ENCODE measurements around the gene OR8G1. TPM values are rescaled to one million over a fixed set of nuclear protein-coding genes. Genes with fewer than 3 reads are reported as not detected.
"Not testable (repeated sequence)": the region's sequence is repeated elsewhere in the genome, so short reads cannot be mapped to it uniquely, and the experiment has no call there.

The OR8G1 gene
- total RNA-seq, 1 experiment from 2014 or later = not detected

DNA sequence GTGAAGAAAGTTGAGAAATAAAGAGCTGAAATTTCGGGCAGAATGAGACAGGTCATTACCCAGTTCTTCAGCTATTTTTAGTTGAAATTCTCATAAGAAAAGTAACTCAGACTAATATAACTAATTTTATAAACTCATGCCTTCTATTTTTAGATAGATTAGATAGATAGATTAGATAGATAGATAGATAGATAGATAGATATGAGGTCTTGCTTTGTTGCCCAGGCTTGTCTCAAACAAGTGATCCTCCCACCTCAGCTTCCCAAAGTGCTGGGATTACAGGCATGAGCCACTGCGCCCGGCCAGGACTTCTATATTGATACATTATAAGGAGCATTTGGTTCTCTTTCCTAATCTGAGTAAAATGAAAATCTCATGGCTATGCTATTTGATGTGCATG, 26.9 kb upstream of the OR8G1 start:
- Histone ChIP-seq H3K36me3 (ENCODE audit: control insufficient read depth, insufficient read depth, low read length) (no peaks in the 10 kb centered on the region), H3K4me3 (ENCODE audit: low read depth, low read length) (no peak overlapping the region), H3K4me1 (no peaks in the 10 kb centered on the region), H3K9me3 (no peaks in the 10 kb centered on the region; the same call in 1 of the 2 replicates), H3K27me3 (replicated peaks; ENCODE audit: control insufficient read depth, insufficient read depth, low read length) (no peaks in the 10 kb centered on the region; the same call in 1 of the 2 replicates)
- ChIA-PET POLR2A (no interaction called here), CTCF (no interaction called here)
- peaks cover 21% of the 10 kb centered on the region for H3K27me3 Mint-ChIP-seq (ENCODE audit: insufficient read depth, unreplicated experiment)
- BruUV-seq (replicated peaks) = no TSS peak
- H3K9me3 Mint-ChIP-seq (ENCODE audit: unreplicated experiment) = no peaks in the 10 kb centered on the region
- no peak for DNase-seq
- H3K36me3 Mint-ChIP-seq (ENCODE audit: insufficient read depth, unreplicated experiment) = no peaks in the 10 kb centered on the region
- intact Hi-C loops (cut with micrococcal nuclease; ENCODE audit: unreplicated experiment) = no loop called here
- no peaks in the 10 kb centered on the region for H3K4me1 Mint-ChIP-seq (ENCODE audit: low read depth, unreplicated experiment)
- no peak for TF ChIP-seq CTCF (IDR thresholded peaks at IDR 0.05; ENCODE audit: insufficient read depth in 1 of 2, low read depth in 1 of 2, low read length in 1 of 2, severe bottlenecking in 1 of 2, unreplicated experiment in 1 of 2)
- no peak overlapping the region for H3K4me3 Mint-ChIP-seq (ENCODE audit: unreplicated experiment)
- no peak overlapping the region for H3K27ac Mint-ChIP-seq (ENCODE audit: unreplicated experiment)

DNA sequence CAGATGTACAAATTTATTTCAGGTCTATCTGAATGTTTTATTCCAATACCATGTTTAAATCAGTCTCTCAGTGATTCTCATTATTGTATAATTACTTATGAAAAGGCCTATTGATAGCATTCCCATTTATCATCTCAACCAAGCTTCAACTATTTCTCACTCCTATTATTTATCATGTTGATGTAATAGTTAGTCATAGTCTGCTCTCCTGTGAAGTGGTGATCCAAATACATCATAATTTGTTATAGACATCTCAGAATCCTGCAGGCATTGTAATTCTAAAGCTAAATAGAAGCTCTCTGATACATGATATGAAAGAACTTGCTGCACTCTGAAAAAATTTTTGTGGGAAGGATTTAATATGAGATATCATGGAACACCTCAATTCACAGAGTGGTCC, 21.8 kb upstream of the OR8G1 start:
- no peaks in the 10 kb centered on the region for H3K27me3 ChIP-seq (replicated peaks; ENCODE audit: control insufficient read depth, insufficient read depth, low read length)
- no peak overlapping the region for H3K27ac Mint-ChIP-seq (ENCODE audit: unreplicated experiment)
- H3K4me3 Mint-ChIP-seq (ENCODE audit: unreplicated experiment) = no peak overlapping the region
- no TSS peak for BruUV-seq (replicated peaks)
- no peak for DNase-seq
- no peaks in the 10 kb centered on the region for H3K36me3 ChIP-seq (ENCODE audit: control insufficient read depth, insufficient read depth, low read length)
- no peaks in the 10 kb centered on the region for H3K9me3 Mint-ChIP-seq (ENCODE audit: unreplicated experiment)
- ChIA-PET CTCF (no interaction called here), POLR2A (no interaction called here)
- H3K4me1 Mint-ChIP-seq (ENCODE audit: low read depth, unreplicated experiment) = no peaks in the 10 kb centered on the region
- H3K4me1 ChIP-seq = no peaks in the 10 kb centered on the region
- H3K9me3 ChIP-seq = no peaks in the 10 kb centered on the region
- no peak overlapping the region for H3K4me3 ChIP-seq (ENCODE audit: low read depth, low read length)
- TF ChIP-seq CTCF (IDR thresholded peaks at IDR 0.05; ENCODE audit: insufficient read depth in 1 of 2, low read depth in 1 of 2, low read length in 1 of 2, severe bottlenecking in 1 of 2, unreplicated experiment in 1 of 2) = no peak
- intact Hi-C loops (cut with micrococcal nuclease; ENCODE audit: unreplicated experiment) = no loop called here
- H3K27me3 Mint-ChIP-seq (ENCODE audit: insufficient read depth, unreplicated experiment) = peaks cover 15% of the 10 kb centered on the region
- no peaks in the 10 kb centered on the region for H3K36me3 Mint-ChIP-seq (ENCODE audit: insufficient read depth, unreplicated experiment)

- no TSS peak for BruUV-seq (replicated peaks)
Observed at GRCh38 chr11:124222407-124222806, 18.5 kb upstream of the OR8G1 start.

DNA sequence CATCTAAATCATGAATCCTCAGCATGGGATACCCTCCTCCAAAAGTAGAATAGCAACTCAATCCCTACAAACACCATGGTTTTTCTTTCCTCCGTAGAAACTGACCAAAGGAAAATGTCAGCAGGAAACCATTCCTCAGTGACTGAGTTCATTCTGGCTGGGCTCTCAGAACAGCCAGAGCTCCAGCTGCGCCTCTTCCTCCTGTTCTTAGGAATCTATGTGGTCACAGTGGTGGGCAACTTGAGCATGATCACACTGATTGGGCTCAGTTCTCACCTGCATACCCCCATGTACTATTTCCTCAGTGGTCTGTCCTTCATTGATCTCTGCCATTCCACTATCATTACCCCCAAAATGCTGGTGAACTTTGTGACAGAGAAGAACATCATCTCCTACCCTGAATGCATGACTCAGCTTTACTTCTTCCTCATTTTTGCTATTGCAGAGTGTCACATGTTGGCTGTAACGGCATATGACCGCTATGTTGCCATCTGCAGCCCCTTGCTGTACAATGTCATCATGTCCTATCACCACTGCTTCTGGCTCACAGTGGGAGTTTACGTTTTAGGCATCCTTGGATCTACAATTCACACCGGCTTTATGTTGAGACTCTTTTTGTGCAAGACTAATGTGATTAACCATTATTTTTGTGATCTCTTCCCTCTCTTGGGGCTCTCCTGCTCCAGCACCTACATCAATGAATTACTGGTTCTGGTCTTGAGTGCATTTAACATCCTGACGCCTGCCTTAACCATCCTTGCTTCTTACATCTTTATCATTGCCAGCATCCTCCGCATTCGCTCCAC, 16.1 kb upstream of the OR8G1 start:
- H3K27me3 ChIP-seq (replicated peaks; ENCODE audit: control insufficient read depth, insufficient read depth, low read length); DNase-seq; H3K9me3 Mint-ChIP-seq (ENCODE audit: unreplicated experiment); H3K4me1 ChIP-seq; H3K36me3 ChIP-seq (ENCODE audit: control insufficient read depth, insufficient read depth, low read length); BruUV-seq (replicated peaks); POLR2A ChIA-PET; H3K9me3 ChIP-seq; H3K4me1 Mint-ChIP-seq (ENCODE audit: low read depth, unreplicated experiment); intact Hi-C loops (cut with micrococcal nuclease; ENCODE audit: unreplicated experiment); H3K36me3 Mint-ChIP-seq (ENCODE audit: insufficient read depth, unreplicated experiment); H3K27ac Mint-ChIP-seq (ENCODE audit: unreplicated experiment); H3K4me3 Mint-ChIP-seq (ENCODE audit: unreplicated experiment); H3K4me3 ChIP-seq (ENCODE audit: low read depth, low read length); CTCF ChIA-PET: not testable (repeated sequence)
- peaks cover 16% of the 10 kb centered on the region for H3K27me3 Mint-ChIP-seq (ENCODE audit: insufficient read depth, unreplicated experiment)

More at GRCh38 chr11:124222407-124222806, 18.5 kb upstream of the OR8G1 start:
- Histone ChIP-seq H3K4me1 (no peaks in the 10 kb centered on the region), H3K9me3 (no peaks in the 10 kb centered on the region), H3K4me3 (ENCODE audit: low read depth, low read length) (no peak overlapping the region), H3K27me3 (replicated peaks; ENCODE audit: control insufficient read depth, insufficient read depth, low read length) (no peaks in the 10 kb centered on the region), H3K36me3 (ENCODE audit: control insufficient read depth, insufficient read depth, low read length) (no peaks in the 10 kb centered on the region)
- Mint-ChIP-seq H3K4me3 (ENCODE audit: unreplicated experiment) (no peak overlapping the region), H3K27ac (ENCODE audit: unreplicated experiment) (no peak overlapping the region), H3K9me3 (ENCODE audit: unreplicated experiment) (no peaks in the 10 kb centered on the region), H3K36me3 (ENCODE audit: insufficient read depth, unreplicated experiment) (no peaks in the 10 kb centered on the region), H3K4me1 (ENCODE audit: low read depth, unreplicated experiment) (no peaks in the 10 kb centered on the region), H3K27me3 (ENCODE audit: insufficient read depth, unreplicated experiment) (peaks cover 8% of the 10 kb centered on the region)
- DNase-seq = no peak
- intact Hi-C loops (cut with micrococcal nuclease; ENCODE audit: unreplicated experiment) = no loop called here
- POLR2A ChIA-PET = no interaction called here
- no peak for TF ChIP-seq CTCF (IDR thresholded peaks at IDR 0.05; ENCODE audit: insufficient read depth in 1 of 2, low read depth in 1 of 2, low read length in 1 of 2, severe bottlenecking in 1 of 2, unreplicated experiment in 1 of 2)
- CTCF ChIA-PET = no interaction called here

All from Caco-2 (cell line).